IMR-90 (cell line): ENCODE data around the gene HIPK3. TPM values are rescaled to one million over a fixed set of nuclear protein-coding genes. Genes with fewer than 3 reads are reported as not detected.

Experiments used
- ATAC-seq: fragments of 200-7000 bp; cut with Tn5 transposase; 2 replicates; pipeline ENCODE4 v1.9.1; 2020; ENCODE audit warnings: low read depth, mild to moderate bottlenecking, moderate library complexity
- BruUV-seq: library from RNA; stranded (reverse); fragments of 400-500 nt; replicated peaks from 2 replicates; lab custom pipeline; 2021; lab: Mats Ljungman, UMichigan
- CTCF ChIA-PET: fragments of 300-600 bp; formaldehyde crosslinking; extraction: SDS; loops from one replicate; lab custom pipeline; 2021; ENCODE audit warnings: antibody characterized with exemption; lab: Yijun Ruan, JAX
- POLR2A ChIA-PET: fragments of 300-600 bp; sonication (Branson Sonifier 250); formaldehyde crosslinking; loops from one replicate; lab custom pipeline; 2022; ENCODE audit warnings: antibody characterized with exemption; ENCODE audit not compliant: unreplicated experiment; lab: Charles Lee
- DNase-seq: peaks from one replicate; pipeline ENCODE4 v3.0.0; 2013
- H2AFZ ChIP-seq: replicated peaks from 2 replicates; pipeline ENCODE3; 2013; ENCODE audit warnings: low read length, mild to moderate bottlenecking; ENCODE audit not compliant: poor library complexity
- H2AK5ac ChIP-seq: 2 replicates; pipeline ENCODE4 v1.6.1; 2013; ENCODE audit warnings: low read depth, low read length, inconsistent platforms
- H2AK9ac ChIP-seq: replicated peaks from 2 replicates; pipeline ENCODE3; 2013; ENCODE audit warnings: mild to moderate bottlenecking, low read depth, low read length, moderate library complexity; ENCODE audit not compliant: poor library complexity
- H2BK120ac ChIP-seq: 2 replicates; pipeline ENCODE4 v1.6.1; 2013; ENCODE audit warnings: low read depth, low read length, inconsistent platforms
- H2BK15ac ChIP-seq: 3 replicates; pipeline ENCODE4 v1.6.1; 2013; ENCODE audit warnings: low read depth, low read length, inconsistent platforms
- H2BK20ac ChIP-seq: 2 replicates; pipeline ENCODE4 v1.6.1; 2013; ENCODE audit warnings: low read depth, mild to moderate bottlenecking, inconsistent platforms, low read length, moderate library complexity
- H2BK5ac ChIP-seq: 2 replicates; pipeline ENCODE4 v1.6.1; 2013; ENCODE audit warnings: mild to moderate bottlenecking, low read depth, low read length, inconsistent platforms; ENCODE audit not compliant: poor library complexity, severe bottlenecking
- H3K14ac ChIP-seq: replicated peaks from 2 replicates; pipeline ENCODE4 v1.6.1; 2013; ENCODE audit warnings: low read depth, low read length, inconsistent platforms
- H3K18ac ChIP-seq: 2 replicates; pipeline ENCODE4 v1.6.1; 2013; ENCODE audit warnings: low read depth, low read length, control low read depth
- H3K23ac ChIP-seq: 2 replicates; pipeline ENCODE4 v1.6.1; 2013; ENCODE audit warnings: low read depth, low read length, inconsistent platforms
- H3K27ac ChIP-seq: 2 replicates; pipeline ENCODE4 v1.5.1; 2013; ENCODE audit warnings: mild to moderate bottlenecking, control low read depth, low read length; ENCODE audit not compliant: insufficient read depth
- H3K27me3 ChIP-seq: 2 replicates; pipeline ENCODE4 v1.6.1; 2013; ENCODE audit warnings: low read length; ENCODE audit not compliant: control insufficient read depth, insufficient read depth
- H3K36me3 ChIP-seq: 2 replicates; pipeline ENCODE4 v1.6.1; 2013; ENCODE audit warnings: low read length, mixed read lengths; ENCODE audit not compliant: control insufficient read depth, insufficient read depth
- H3K4ac ChIP-seq: 2 replicates; pipeline ENCODE4 v1.6.1; 2013; ENCODE audit warnings: low read depth, low read length, inconsistent platforms
- H3K4me1 ChIP-seq: 2 replicates; pipeline ENCODE4 v1.6.1; 2013; ENCODE audit warnings: low read length, mixed read lengths; ENCODE audit not compliant: control insufficient read depth, insufficient read depth
- H3K4me2 ChIP-seq: 2 replicates; pipeline ENCODE4 v1.6.1; 2013; ENCODE audit warnings: low read depth, mild to moderate bottlenecking, control low read depth, low read length, moderate library complexity
- H3K4me3 ChIP-seq: 2 replicates; pipeline ENCODE4 v1.5.1; 2013; ENCODE audit warnings: low read depth, mild to moderate bottlenecking, control low read depth, low read length, moderate library complexity; ENCODE audit not compliant: insufficient read depth
- H3K56ac ChIP-seq: 2 replicates; pipeline ENCODE4 v1.6.1; 2013; ENCODE audit warnings: low read length, inconsistent platforms; ENCODE audit not compliant: insufficient read depth; ENCODE audit errors: extremely low read depth
- H3K79me1 ChIP-seq, 2 experiments: 2 replicates each; pipeline ENCODE4 v1.6.1; 2013; ENCODE audit warnings: low read length in 2 of 2, inconsistent platforms in 1 of 2, low read depth in 1 of 2
- H3K9ac ChIP-seq: 2 replicates; pipeline ENCODE4 v1.6.1; 2013; ENCODE audit warnings: low read depth, low read length, control low read depth
- H3K9me1 ChIP-seq: 2 replicates; pipeline ENCODE4 v1.6.1; 2013; ENCODE audit warnings: low read length, inconsistent platforms; ENCODE audit not compliant: insufficient read depth
- H3K9me3 ChIP-seq: 2 replicates; pipeline ENCODE4 v1.6.1; 2013; ENCODE audit warnings: low read length; ENCODE audit not compliant: control insufficient read depth, insufficient read depth
- H4K20me1 ChIP-seq: 2 replicates; pipeline ENCODE4 v1.6.1; 2013; ENCODE audit warnings: low read length, inconsistent platforms; ENCODE audit not compliant: insufficient read depth
- H4K5ac ChIP-seq: 2 replicates; pipeline ENCODE4 v1.6.1; 2013; ENCODE audit warnings: mild to moderate bottlenecking, low read depth, low read length, control low read depth
- H4K8ac ChIP-seq, 2 experiments: 2 replicates each; pipeline ENCODE4 v1.6.1; 2013; ENCODE audit warnings: low read depth in 2 of 2, low read length in 2 of 2, control low read depth in 1 of 2, inconsistent platforms in 1 of 2
- H4K91ac ChIP-seq: 2 replicates; pipeline ENCODE4 v1.6.1; 2013; ENCODE audit warnings: low read depth, low read length, inconsistent platforms; ENCODE audit not compliant: insufficient read depth
- FOS ChIP-seq: fragments of 150-350 bp; IDR thresholded peaks from 2 replicates; pipeline ENCODE4 v1.6.1; 2016; ENCODE audit warnings: low read depth, low read length
- POLR2A ChIP-seq: IDR thresholded peaks from 2 replicates; pipeline ENCODE4 v1.6.1; 2012; ENCODE audit warnings: mild to moderate bottlenecking, low read depth, low read length
- RAD21 ChIP-seq: IDR thresholded peaks from 2 replicates; pipeline ENCODE4 v1.6.1; 2012; ENCODE audit warnings: low read length, improper control_type of control experiment
- RFX5 ChIP-seq: IDR thresholded peaks from 2 replicates; pipeline ENCODE4 v1.8.0; 2012; ENCODE audit warnings: low read depth, mild to moderate bottlenecking, low read length, moderate library complexity
- WGBS, 2 experiments: methylation state at CpG; one replicate each; pipeline versions ENCODE4 v1.1.5 to v1.1.7; 2013; ENCODE audit warnings: missing lambda C conversion rate in 2 of 2; ENCODE audit not compliant: insufficient read length in 1 of 2; ENCODE audit errors: extremely low coverage in 2 of 2; 5-methylcytosine and 5-hydroxymethylcytosine counted together
- dilution Hi-C: fragments of 300-500 bp; cut with HindIII; formaldehyde crosslinking; loops from one replicate; pipeline ENCODE4 v1.14.3; 2018; ENCODE audit warnings: low sequenced_read_pairs; ENCODE audit not compliant: unreplicated experiment
- in situ Hi-C: fragments of 300-500 bp; cut with MboI; formaldehyde crosslinking; loops from 3 replicates; pipeline ENCODE4 v1.14.3; 2019; ENCODE audit warnings: low sequenced_read_pairs, inconsistent platforms, mixed read lengths
- intact Hi-C: fragments of 100-400 bp; cut with micrococcal nuclease; formaldehyde crosslinking; loops from 2 replicates; pipeline ENCODE4 v1.10.0; 2022
- polyA plus RNA-seq, 3 experiments: library from polyadenylated mRNA; depleted of rRNA; stranded (reverse); fragments of >200 nt; gene quantifications; 2 replicates each; pipeline ENCODE4 v1.2.3, GENCODE V29; 2012; ENCODE audit warnings: low replicate concordance in 1 of 3
- total RNA-seq: library from RNA; depleted of rRNA; stranded (reverse); fragments of >200 nt; gene quantifications from 2 replicates; pipeline ENCODE4 v1.2.3, GENCODE V29; 2012

The HIPK3 gene
- total and polyA plus RNA-seq, 2 of the 4 experiments (the other 2 are of a cell fraction) = 8.3 to 103 TPM

DNA sequence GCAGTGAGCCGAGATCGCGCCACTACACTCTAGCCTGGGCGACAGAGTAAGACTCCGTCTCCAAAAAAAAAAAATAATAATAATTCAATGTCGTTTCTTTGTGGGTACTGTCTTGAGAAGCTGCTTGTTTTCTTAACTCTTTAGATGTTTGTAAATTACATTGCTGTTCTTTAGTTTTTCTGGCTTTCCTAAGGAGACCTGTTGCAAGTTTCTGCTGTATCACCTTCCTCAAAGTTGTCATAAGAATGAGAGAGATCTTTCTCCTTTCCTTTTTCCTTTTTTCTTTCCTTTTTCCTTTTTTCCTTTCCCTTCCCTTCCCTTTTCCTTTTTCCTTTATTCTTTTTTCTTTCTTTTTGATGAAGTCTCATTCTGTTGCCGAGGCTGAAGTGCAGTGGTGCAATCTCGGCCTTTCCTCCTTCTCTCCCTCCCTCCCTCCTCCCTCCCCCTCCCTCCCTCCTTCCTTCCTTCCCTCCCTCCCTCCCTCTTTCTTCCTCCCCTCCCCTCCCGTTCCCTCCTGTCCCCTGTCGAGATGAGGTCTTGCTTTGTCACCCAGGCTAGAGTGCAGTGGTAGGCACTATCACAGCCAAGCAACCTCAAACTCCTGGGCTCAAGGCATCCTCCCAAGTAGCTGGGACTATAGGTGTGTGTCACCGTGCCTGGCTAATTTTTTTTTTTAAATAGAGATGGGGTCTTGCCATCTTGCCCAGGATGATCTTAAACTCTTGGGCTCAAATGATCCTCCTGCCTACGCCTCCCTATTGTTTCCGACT, 15.3 kb downstream of the HIPK3 start:
- no TSS peak for BruUV-seq
- Histone ChIP-seq H3K9me1 (peaks cover 14% of the 10 kb centered on the region), H3K23ac (no peak overlapping the region), H2AK9ac (no peak overlapping the region), H3K79me1 (peaks cover 3 to 64% of the 10 kb centered on the region in 2 experiments; a peak in 2 of 4 replicates), H4K8ac (no peak overlapping the region), H3K9ac (no peak overlapping the region), H3K36me3 (no peaks in the 10 kb centered on the region), H4K5ac (no peak overlapping the region), H3K27me3 (no peaks in the 10 kb centered on the region), H2BK15ac (no peak overlapping the region), H3K56ac (no peak overlapping the region), H3K4me1 (peaks cover 6% of the 10 kb centered on the region), H2AFZ (no peak overlapping the region), H3K27ac (no peak overlapping the region), H3K4ac (no peak overlapping the region), H3K18ac (no peak overlapping the region), H3K9me3 (no peaks in the 10 kb centered on the region), H2AK5ac (no peak overlapping the region), H4K91ac (no peak overlapping the region), H2BK20ac (no peak overlapping the region), H3K4me2 (no peak overlapping the region), H3K4me3 (no peak overlapping the region), H2BK5ac (no peak overlapping the region), H3K14ac (no peak overlapping the region), H2BK120ac (no peak overlapping the region), H4K20me1 (peaks cover 92% of the 10 kb centered on the region)
- dilution Hi-C loops (no loop called here), intact Hi-C loops (no loop called here), in situ Hi-C loops (no loop called here)
- no CpG with 5 or more reads among the region's 13 CpGs for whole genome bisulfite sequencing, 2 experiments
- no peak for ATAC-seq
- no peak for DNase-seq
- TF ChIP-seq RAD21 (no peak), POLR2A (no peak), RFX5 (no peak), FOS (no peak)
- ChIA-PET CTCF (no interaction called here), POLR2A (no interaction called here)
